NCI-H446 treated with DMSO at 0.1 percent for 48 hours (cell line): ENCODE data around the gene PEX14.
A peak's percentile ranks its signal among the peaks of the same experiment; 100 is the strongest.

Experiments used
- DNase-seq: peaks from one replicate; lab custom pipeline; 2025; lab: John Stamatoyannopoulos, UW

PEX14 gene

DNA sequence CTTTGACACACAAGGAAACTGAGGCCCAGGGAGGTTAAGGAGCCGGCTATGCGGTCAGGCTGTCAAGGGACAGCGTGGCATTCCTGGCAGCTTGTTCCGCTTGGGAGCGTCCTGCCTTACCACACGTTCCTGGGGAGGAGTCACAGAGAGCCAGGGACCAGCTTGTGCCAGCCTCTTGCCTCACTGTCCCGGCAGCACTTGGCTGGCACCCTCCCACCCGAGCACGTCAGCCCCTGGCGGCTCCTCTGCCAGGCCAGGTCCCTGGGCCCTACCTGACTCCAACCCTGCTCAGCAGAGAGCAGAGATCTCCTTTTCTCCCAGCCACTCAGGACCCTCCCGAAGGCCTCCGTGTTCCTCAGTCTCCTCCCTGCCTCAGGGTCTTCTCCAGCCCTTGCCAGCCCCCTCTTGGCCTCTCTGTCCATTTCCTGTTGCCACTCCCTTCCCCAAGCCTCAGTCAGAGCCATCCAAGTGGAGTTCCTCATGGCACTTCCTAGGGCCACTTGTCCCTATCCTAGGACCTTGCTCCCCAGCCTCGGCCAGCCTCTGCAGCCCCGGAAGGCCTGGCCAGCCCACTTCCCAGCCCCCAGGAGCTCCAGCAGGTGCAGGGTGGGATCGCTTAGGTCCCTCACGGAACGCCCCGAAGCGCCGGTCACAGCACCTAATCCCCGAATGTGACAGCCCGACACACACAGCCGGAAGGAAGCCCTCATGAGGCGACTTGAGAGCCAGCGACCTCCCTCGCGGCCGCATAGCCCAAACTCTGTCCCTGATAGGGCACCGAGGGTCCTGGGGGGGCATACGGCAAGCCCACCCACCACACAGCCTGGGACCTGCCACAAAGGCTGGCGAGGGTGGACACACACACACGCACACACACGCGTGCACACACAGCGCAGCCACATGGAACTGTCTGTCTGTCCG, 191.4 kb downstream of the PEX14 start:
- no peak for DNase-seq

DNA sequence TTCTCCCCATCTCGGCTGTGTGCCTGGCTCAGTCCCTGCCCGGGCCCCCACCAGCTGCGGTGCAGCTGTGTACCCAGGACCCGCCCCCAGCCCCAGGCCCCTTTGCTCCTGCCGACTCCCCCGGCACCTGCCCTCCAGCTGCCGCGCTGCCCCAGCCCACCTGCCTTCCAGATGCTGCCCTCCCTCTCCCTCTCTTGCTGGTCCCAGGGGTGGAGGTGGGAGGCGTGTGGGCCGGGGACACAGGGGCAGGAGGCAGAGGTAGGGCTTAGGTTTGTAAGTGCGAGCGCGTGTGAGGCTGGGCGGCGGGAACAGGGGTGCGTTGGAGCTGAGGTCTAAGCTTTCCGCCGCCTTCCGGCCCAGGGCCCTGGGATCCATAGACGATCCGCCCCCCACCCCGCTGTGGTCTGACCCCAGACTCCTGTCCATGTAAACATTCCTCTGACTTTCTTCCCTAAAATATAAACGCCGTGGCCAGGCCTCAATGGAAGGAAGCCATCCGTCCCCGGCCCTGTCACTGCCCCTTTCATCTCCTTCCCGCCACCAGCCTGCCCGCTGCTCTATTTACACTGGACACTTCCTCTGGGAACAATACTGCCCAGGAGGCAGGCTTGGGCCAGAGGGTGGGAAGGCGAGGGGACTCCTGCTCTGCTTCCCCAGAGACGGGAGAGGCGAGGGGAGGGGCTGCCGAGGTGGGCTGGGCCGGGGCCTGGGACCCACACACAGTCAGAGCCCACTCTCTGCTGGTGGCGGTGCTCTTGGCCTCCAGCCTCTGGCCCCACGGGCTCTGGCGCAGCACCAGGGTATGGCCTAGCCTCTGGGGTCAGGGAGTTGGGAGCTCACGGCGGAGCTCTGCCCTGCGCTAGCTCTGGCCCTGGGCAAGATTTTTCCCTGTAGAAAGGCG, 193.4 kb downstream of the PEX14 start:
- DNase-seq: no peak

DNA sequence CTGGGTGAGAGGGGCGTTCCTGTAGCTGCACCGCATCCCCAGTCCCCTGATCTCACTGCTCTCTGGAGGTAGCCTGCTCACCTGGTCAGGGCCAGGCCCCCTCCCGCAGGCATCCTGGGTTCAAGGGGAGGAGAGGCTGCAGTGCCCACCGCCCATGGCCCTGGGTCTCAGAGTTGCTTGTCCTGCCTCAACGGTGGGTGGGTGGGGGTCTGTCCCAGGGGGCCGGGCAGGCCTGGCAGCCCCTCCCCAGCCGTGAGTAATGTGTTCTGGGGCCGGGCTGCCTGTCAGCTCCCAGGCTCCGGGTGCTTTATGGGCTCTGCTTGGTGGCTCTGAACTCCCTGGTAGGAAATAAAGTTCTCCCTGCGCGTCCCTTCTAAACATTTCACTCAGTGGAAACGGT, 194.8 kb downstream of the PEX14 start:
- DNase-seq: no peak

DNA sequence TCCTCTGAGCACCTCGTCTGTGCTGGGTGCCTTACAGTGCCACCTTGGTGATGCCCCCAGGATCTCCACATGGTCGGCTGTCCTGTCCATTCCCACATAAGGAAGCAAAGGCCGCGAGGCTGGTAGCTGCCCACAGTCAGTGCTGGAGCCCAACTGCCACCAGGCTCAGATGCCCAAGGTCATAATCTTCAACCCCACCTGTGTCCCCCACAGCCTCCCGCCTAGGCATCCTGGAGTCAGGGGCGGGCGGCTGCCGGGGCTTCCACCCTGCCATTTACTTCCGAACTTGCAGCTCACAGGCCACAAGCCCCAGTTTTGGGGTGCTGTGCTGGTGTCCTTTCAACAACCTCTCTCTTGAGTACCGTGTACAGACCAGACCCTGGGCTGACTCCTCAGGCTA, 195.4 kb downstream of the PEX14 start:
- DNase-seq: no peak

DNA sequence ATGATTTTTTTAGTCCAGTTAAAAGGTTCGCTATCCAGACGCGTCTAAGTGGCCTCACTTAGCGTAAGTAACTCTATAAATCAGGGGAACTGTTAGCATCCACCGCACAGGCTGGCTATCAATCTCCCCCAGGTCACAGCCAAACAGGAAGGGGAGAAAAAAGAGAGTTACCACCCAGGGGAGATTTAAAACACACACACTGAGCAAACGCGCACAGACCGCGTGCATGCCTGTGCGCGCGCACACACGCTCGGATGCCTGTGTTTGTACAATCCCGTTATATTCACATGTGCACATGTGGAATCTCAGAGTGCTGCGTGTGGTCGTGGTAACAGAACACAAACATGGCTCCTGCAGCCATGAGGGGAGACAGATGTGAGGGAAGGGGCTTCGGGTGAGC, 196.3 kb downstream of the PEX14 start:
- no peak for DNase-seq

DNA sequence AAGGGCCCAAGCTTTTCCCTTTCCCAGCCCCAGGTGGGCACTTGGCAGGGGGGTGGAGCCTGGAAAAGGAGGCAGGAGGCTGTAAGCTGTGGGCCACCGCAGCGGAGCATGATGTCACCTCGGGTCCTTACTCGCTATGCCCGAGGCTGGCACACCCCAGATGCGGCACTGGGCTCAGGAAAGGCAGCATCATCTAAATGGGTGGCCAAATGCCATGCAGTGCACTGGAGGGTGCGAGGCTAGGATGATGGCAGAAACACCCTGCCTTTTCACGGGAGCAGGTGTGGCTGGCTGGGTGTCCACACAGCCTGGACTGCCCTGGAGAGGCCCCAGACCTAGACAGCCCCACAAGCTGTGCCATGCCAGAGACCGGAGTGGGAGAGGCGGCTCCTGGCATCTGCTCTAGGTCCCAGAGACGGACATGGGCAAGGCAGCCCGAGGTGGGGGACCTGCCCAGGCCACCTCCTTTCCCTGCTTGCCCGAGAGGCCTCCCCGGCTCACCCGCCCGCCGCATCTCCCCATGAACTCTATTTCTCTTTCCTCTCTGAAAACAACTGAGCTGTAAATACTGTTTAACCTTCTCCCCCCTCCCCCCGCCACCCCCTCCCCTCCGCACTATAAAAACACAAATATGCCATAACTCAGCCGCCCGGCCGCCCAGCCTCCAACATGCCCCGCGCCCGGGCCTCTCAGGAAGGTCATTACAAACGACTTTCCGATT, 197.0 kb downstream of the PEX14 start:
- DNase-seq: no peak

DNA sequence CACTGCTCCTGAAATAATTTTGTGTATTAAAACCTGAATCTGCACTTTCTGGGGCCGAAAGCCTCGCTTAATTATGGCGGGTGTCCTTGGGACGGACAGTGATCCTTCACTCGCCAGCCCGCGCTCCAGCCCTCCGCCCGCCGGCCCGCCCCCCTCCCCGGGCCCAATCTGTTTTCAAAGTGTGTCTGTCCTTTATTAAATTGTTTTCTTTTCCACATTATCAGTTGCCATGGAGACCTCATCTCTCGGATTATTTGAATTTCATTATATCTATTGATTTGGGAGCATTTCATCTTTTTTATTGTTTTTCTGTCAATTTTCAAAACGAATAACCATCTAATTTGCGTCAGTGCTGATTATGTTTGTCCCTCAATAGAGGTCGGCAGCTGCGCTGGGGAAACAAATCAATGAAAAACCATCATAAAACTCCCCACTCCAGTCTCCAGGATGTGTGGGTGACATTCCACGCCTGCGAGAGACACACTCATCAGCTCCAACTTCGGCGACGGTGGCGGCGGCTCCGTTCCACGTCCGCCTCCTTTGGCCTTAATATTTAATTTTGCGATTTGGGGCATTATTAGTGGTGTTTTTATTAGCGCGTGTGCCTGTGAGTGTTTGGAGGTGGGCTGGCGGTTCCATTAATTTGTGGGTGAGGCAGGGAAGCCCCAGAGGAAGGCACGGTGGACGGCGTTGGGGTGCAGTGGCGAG, 197.7 kb downstream of the PEX14 start:
- no peak for DNase-seq

DNA sequence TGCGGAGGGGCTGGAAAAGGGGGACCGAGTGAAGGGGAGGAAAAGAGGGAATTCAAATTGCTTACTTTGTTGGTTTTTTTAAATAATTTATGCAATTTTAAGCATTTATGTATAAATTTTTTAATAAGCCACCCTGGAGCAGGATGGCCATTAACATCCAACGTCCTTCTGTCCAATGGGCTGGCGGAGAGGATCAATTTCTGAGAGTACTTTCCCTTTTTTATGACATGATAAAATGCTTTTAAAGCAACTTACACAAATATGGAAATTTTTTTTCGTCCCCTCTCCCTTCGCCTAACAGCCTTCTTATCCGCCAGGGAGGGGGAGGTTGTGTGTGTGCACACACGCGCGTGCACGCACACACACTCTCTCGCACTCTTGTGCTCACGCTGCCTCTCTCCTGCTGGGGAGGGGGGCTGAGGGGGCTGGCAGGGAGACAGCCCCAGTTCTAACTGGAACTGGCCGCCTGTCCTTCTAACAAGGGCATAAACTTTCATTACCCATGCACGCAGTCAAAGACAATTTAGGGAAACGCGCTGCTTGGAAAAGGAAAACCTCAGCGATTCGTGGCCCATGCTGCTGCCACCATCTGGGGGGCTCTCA, 198.5 kb downstream of the PEX14 start:
- DNase-seq: no peak

DNA sequence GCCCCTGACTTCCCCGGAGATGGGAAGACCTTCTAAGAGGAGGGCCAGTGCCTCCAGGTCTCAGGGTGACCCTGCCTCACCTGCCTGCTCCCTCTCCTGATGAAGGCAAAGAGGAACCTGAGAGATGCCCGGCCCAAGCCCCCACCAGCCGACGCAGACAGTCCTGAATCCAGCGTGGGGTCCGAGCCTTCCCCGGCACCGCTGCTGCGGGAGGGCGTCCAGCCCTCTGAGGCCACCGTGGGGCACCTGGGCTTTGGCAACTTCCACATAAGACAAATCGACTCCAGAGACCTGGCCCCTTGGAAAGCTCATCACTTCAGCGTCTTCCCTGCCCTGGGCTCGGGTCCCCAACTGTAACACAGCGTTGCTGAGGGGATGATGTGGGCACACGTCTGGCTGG, 199.5 kb downstream of the PEX14 start:
- DNase-seq: no peak

DNA sequence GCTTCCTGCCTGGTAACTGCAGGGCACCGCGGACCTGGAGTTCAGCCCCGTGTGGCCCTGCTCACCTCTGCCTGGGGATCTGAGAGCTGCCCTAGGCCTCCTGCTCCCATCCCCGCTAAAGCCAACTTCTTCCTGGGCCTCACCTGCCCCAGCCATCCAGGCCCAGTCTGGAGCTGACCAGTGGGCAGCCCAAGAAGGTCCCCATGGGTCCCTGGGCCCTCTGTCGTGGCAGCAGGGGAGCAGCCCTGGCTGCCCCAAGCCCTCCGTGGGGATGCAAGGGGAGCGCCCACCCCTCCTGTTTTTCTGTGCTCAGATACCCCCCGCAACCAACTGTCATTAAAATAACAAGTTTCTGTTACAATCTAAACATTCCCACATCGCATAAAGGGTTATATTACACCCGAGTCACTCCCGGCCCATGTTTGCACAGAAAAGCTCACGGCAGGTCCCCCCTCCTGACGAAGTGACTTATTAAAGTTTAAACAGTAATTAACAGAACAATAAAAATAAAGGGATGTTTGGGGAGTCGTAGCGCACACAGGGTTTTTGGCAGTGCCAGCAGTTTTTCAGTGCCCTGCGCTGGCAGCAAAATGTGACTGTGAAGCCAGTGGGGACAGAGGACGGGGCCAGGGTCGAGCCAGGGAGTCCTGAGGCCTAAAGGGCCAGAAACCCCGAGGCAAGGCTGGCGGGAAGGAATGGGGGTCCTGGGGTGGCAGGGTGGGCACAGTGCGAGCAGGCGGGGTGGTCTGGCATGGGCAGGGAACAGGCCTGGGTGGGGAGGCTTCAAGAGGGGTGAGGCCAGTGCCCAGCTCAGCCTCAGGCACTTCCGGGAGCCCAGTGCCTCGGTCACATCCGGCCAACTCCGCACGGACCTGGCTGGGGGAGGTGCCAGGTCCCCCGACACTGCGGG, 200.2 kb downstream of the PEX14 start:
- DNase-seq: no peak

DNA sequence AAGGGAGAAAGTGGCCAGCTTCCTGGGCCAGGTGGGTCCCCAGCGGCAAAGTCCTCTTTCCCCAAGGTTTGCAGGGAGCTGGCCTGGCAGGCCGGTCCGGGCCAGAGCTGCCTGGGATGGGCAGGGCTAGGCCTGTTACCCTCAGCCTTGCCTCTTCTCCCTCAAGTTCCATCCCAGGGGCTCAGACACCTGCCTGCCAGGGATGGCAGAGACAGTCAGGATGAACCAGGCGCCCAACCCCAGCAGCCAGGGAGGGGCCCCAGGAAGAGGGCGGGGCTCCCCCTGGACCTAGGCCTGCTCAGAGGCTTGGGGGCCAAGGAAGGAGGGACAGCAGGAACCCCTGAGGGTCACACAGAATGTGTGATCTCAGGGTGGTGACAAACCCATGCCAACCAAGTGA, 201.1 kb downstream of the PEX14 start:
- no peak for DNase-seq

DNA sequence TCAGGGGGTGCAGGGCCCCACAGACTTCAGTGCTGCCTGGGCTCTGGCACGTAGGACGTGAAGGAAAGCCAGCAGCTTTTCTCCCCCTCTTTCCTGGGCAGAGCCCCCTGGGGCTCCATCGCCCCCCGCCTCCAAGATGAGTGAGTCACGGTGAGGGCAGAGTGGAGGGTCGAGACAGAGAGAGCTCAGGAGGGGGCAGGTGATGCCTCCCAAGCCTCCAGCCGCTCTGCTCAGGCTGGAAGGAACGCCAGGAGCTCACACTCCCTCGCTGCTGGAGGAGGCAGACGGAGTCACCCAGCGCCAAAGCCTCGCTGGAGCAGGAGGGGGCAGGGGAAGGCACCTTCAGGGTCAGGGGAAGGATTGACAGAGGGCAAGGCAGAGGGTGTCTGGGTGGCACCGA, 202.2 kb downstream of the PEX14 start:
- no peak for DNase-seq

DNA sequence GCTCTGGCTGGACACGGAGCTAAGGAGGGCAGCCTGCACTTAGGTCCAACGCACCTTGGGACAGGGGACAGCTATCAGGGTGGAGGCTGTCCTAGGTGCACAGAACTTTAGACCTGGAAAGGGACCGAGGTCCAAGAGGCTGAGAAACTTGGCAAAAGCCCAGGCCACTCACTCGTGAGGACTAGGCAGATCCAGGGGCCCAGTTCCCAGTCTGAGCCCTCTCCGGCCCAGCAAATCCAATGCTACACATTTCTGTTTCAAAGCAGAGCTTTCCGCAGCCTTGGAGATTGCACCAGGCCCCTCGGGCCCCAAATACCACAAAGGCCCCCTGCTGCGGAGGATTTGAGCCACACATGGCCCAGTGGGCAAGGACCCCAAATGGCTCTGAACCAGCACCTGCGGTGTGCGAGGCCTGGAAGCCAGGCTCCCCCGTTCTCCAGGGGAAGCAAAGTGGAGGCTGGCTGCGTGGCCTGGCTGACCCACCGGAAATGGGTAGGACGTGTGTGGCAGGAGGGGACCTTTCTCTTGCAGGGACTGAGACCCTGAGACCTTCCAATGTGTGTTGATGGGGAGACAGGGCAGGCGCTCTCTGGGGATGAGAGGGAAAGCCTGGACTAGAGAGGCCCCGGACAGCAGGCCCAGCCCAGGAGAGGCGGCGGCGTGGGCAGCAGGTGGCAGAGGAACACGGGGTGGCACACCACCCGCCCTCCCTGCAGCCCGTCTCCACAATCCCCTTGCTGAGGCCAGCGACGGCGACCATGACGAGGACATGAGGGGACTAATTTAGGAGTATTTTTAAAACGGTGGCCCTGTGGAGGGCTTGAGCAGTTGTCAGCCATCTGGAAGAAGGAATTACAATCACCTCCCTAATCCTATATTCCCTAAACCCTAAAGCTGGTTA, 203.0 kb downstream of the PEX14 start:
- DNase-seq: no peak

DNA sequence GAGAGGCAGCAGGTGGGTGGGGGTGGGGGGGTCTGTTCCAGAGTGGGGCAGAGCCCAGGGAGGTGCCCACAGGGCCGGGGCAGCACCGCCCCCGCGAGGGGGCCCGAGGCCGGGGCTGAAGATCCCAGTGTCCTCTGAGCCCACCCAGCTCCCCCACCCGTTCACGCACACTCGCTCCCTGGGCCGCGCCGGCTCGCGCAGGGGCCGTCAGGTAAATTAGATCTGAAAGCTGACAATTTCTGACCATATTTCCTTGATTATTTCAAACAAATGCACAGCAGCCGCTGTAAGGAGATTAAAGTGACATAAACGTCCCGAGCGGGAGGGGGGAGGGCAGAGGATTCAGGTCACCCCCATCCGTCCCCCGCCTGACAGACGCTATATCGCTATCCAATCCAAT, 203.7 kb downstream of the PEX14 start:
- no peak for DNase-seq

DNA sequence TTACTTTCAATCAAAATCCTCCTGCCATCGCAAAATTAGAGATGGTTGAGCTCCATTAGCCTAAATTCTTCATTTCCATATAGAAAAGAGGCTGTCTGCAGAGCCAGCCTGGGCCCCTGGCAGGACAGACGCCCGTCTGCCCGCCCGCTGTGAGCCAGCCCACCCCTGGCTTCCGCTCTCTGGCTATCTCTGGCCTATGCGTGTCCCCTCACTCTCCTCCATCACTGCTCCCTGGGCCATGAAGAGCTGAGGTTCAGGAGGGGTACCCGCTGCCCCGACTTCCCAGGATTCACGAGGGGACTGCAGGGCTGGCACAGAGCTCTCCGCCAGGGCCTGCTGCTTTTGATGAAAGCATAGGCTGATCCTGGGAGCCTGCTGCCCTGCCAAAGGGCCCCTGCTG, 204.1 kb downstream of the PEX14 start:
- DNase-seq: no peak

DNA sequence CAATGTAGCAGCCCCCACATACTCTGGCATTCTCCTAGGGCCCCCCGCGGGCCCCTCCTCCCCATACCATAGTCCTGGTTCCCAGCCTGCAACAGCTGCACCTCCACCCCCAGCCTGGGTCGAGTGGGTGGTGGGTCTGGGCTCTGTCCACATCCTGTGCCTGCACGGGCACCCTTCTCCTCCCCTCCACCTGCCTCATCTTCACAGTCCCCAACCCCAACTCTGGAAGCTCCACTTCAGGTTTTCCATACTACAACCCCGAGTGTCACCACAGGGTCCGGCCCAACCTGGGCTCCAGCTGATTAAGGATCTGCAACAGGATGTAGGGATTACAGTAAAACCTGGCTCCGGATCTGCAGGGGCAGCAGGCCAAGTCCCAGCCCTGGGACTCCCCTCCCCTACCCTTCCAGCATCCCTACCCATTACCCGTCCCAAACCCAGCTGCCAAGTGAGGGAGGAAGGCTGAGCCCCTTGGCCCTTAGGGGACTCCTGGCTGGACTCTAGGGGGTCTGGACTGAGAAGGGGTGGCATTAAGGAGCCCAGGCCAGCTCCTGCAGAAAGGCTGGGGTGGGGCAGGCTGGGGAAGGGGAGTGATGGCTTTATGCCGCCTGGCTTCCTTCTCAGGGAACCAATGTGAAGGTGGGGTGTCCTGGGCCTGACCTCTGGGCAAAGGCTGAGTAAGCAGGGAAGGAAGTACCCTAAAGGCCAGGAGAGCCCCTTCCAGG, 204.9 kb downstream of the PEX14 start:
- DNase-seq: peak; percentile 27
